Upper lobe of right lung (tissue), 1 donor: ENCODE data around the gene KLHL2. TPM values are rescaled to one million over a fixed set of nuclear protein-coding genes. Genes with fewer than 3 reads are reported as not detected.

Experiments
- ATAC-seq: fragments of 200-7000 bp; cut with Tn5 transposase; one replicate; pipeline ENCODE4 v1.9.1; 2020; ENCODE audit warnings: mild to moderate bottlenecking, moderate library complexity
- DNase-seq: peaks from one replicate; pipeline ENCODE4 v3.0.0-alpha.2; 2020
- H3K27ac ChIP-seq: fragments of 200-600 bp; one replicate; pipeline ENCODE4 v1.8.0; 2022
- H3K27me3 ChIP-seq: fragments of 200-600 bp; one replicate; pipeline ENCODE4 v1.8.0; 2022; ENCODE audit warnings: mild to moderate bottlenecking
- H3K36me3 ChIP-seq: fragments of 200-600 bp; one replicate; pipeline ENCODE4 v1.8.0; 2022
- H3K4me1 ChIP-seq: fragments of 200-600 bp; one replicate; pipeline ENCODE4 v1.8.0; 2022
- H3K4me3 ChIP-seq: fragments of 200-600 bp; one replicate; pipeline ENCODE4 v1.8.0; 2022; ENCODE audit warnings: mild to moderate bottlenecking
- H3K9me3 ChIP-seq: fragments of 200-600 bp; one replicate; pipeline ENCODE4 v1.8.0; 2022
- CTCF ChIP-seq: fragments of 200-600 bp; IDR thresholded peaks from one replicate; pipeline ENCODE4 v1.8.0; 2022; ENCODE audit warnings: antibody characterized with exemption
- intact Hi-C: fragments of 100-400 bp; cut with DNase I; formaldehyde crosslinking; loops from one replicate; pipeline ENCODE4 v1.11.0; 2022
- total RNA-seq: library from RNA; stranded (reverse); fragmentation: NEBNext Ultra II Directional; extraction: Animal tissue kit (Norgen Biotek cat#: 25700); gene quantifications from one replicate; pipeline ENCODE4 v1.2.1, GENCODE V29; 2021
- donor health status: DM: no; HTN: yes; CAD: no; lungs with severe emphysema.

The KLHL2 gene
- total RNA-seq, 1 donor from 2014 or later: 44.3 TPM

GRCh38 chr4:165294907-165295306 lies 87.5 kb downstream of the KLHL2 start:
- intact Hi-C loops: no loop called here
- H3K36me3 ChIP-seq: peaks cover 15% of the 10 kb centered on the region
- no peak for TF ChIP-seq CTCF
- H3K4me3 ChIP-seq: no peak overlapping the region
- H3K27me3 ChIP-seq: no peaks in the 10 kb centered on the region
- ATAC-seq: peak; percentile 67
- H3K27ac ChIP-seq: no peak overlapping the region
- H3K9me3 ChIP-seq: no peaks in the 10 kb centered on the region
- no peak for DNase-seq
- H3K4me1 ChIP-seq: peaks cover 12% of the 10 kb centered on the region

DNA sequence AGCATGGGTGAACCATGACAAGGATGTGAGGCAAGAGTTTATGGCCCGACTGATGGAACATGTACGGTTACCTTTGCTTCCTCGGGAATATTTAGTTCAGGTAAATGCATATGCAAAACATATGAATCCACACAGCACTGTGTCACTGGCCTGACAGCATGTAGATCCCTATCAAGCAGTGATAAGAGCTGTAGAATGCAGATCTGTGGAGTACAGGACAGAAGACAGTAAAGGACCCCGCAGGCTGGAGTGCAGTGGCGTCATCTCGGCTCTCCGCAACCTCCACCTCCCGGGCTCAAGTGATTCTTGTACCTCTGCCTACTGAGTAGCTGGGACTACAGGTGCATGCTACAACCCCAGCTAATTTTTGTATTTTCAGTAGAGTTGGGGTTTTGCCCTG lies 90.3 kb downstream of the KLHL2 start:
- ATAC-seq: no peak
- H3K36me3 ChIP-seq: peaks cover 15% of the 10 kb centered on the region
- no peak for DNase-seq
- TF ChIP-seq CTCF: no peak
- no peak overlapping the region for H3K4me3 ChIP-seq
- no peak overlapping the region for H3K27ac ChIP-seq
- H3K9me3 ChIP-seq: no peaks in the 10 kb centered on the region
- H3K4me1 ChIP-seq: peaks cover 12% of the 10 kb centered on the region
- intact Hi-C loops: no loop called here
- H3K27me3 ChIP-seq: no peaks in the 10 kb centered on the region

DNA sequence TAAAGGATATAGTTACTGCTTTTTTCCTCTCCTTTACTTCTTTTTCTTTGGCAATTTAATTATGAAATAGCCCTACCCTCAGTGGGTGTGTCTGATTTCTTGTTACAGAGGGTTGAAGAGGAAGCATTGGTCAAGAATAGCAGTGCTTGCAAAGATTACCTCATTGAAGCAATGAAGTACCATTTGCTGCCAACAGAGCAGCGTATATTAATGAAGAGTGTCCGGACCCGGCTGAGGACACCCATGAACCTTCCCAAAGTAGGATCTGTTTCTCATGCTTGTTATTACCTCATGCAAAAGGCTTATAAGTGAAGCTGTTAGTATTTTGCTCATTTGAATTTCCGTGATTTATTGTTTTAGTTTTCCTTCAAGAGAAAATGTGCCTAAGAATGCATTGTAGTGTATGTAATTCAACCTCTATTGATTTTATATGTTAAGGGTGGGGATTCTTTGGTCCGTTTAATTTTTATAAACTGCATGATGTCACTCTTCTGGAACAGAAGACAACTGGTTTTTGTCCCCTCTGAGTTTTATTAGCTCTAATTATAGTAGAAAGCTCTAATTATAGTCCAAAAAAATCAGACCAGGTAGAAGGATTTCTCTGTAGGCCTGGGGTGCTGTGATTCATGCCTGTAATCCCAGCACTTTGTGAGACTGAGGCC lies 92.2 kb downstream of the KLHL2 start:
- TF ChIP-seq CTCF: peak; percentile 15
- peaks cover 9% of the 10 kb centered on the region for H3K4me1 ChIP-seq
- DNase-seq (no peak), ATAC-seq (peak; percentile 91)
- H3K4me3 ChIP-seq: no peak overlapping the region
- H3K36me3 ChIP-seq: peaks cover 15% of the 10 kb centered on the region
- H3K27me3 ChIP-seq: no peaks in the 10 kb centered on the region
- intact Hi-C loops: no loop called here
- H3K9me3 ChIP-seq: no peaks in the 10 kb centered on the region
- H3K27ac ChIP-seq: no peak overlapping the region

DNA sequence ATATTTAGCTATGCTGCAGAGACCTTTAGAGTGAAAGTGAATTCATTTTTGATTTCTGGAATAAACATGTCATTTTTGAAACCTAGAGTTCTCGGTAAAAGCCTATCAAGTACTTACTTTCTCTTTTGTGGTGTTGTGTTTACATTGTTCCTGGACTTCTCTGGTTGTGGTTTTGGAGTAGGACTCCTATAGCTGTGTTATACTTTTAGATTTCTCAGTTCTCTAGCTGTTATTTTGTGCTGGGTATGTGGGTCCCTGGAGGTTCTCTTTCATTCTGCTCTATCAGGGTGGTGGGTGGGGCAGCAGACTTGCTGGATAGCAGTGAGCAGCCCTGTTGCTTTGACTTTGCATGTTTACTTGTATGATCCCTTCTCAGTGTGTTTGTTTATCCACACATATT lies 94.5 kb downstream of the KLHL2 start:
- ATAC-seq (peak; percentile 52), DNase-seq (no peak)
- no peak for TF ChIP-seq CTCF
- no peak overlapping the region for H3K27ac ChIP-seq
- no peaks in the 10 kb centered on the region for H3K27me3 ChIP-seq
- no peaks in the 10 kb centered on the region for H3K4me1 ChIP-seq
- no peaks in the 10 kb centered on the region for H3K9me3 ChIP-seq
- H3K36me3 ChIP-seq: peaks cover 15% of the 10 kb centered on the region
- H3K4me3 ChIP-seq: peak overlapping the region; percentile 19
- intact Hi-C loops: no loop called here

DNA sequence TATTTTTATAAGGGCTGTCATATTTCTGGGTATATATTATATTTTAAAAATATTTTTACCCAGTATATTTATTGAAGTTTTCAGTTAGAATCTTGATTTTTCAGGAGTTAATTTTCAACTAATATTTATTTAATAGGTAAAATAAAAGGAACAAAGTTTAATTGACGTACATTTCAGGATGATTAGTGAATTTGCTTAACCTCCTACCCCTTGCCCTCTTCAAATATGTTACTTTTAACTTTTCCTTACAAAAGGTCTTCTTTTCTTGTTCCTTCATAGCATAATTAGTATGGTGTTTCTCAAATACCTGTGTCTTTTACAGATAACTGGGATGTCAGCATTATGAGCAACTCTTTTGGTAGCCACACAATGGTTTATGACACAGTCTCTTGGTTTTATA lies 95.3 kb downstream of the KLHL2 start:
- no peak for TF ChIP-seq CTCF
- intact Hi-C loops: no loop called here
- ATAC-seq (no peak), DNase-seq (no peak)
- H3K9me3 ChIP-seq: no peaks in the 10 kb centered on the region
- no peak overlapping the region for H3K4me3 ChIP-seq
- H3K27ac ChIP-seq: no peak overlapping the region
- H3K4me1 ChIP-seq: no peaks in the 10 kb centered on the region
- no peaks in the 10 kb centered on the region for H3K27me3 ChIP-seq
- peaks cover 10% of the 10 kb centered on the region for H3K36me3 ChIP-seq

- intact Hi-C loops: no loop called here
- ATAC-seq (peak; percentile 61), DNase-seq (no peak)
- Histone ChIP-seq H3K36me3 (peaks cover 5% of the 10 kb centered on the region), H3K27ac (peak overlapping the region; percentile 9), H3K4me1 (no peaks in the 10 kb centered on the region), H3K4me3 (no peak overlapping the region), H3K27me3 (no peaks in the 10 kb centered on the region), H3K9me3 (no peaks in the 10 kb centered on the region)
- TF ChIP-seq CTCF: no peak
Observed at GRCh38 chr4:165308166-165308565, 100.8 kb downstream of the KLHL2 start.
